Measurements from ENCODE around the gene PDGFA. TPM values are rescaled to one million over a fixed set of nuclear protein-coding genes. Genes with fewer than 3 reads are reported as not detected.
A peak's percentile ranks its signal among the peaks of the same experiment; 100 is the strongest.

The PDGFA gene
- total RNA-seq, 4 donors from 2014 or later: 10.8 to 31.7 (median 26.0) TPM

DNA sequence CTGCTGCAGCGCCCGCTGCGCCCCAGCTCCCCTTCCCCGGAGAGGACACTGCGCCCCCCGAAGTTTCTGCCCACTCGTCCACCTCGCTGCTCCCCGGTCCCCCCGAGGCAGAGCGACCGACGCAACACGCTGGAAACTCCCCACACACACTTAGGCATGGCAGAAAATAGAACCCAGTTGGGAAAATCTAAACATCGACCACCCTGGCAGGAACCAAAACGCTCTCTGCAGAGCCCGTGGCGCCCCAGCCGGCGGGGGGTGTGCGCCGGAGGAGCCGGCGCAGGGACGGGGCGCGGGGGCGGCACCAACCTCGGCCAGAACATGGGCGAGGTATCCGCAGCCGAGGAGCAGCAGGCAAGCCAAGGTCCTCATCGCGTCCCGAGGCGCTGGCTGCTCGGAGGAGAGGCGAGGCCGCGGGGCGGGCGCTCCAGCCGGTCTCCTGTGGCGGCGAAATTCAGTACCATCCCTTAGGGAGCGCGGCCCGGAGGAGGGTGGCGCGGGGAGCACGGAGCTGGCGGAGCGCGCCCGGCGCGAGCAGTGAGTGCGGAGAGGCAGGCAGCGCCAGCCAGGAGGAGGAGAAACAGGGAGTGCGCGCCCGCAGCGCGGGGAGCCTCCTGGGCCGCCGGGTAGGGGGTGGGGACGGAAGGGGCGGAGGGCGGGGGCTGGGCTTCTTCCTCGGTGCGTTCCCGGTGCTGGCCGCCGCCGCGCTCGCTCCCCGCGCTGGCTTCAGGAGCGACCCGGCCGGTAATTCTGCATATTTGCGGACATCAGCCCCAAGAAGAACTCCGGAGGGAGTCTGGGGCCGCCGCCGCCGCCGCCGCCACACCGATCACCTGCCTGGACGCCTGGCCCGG lies 789 bp downstream of the PDGFA start:
- Histone ChIP-seq H3K4me1 (peaks cover 25 to 40% of the 10 kb centered on the region in 2 donors), H3K9me3 (no peaks in the 10 kb centered on the region), H3K36me3 (no peaks in the 10 kb centered on the region), H3K4me3 (peak overlapping the region; percentile 53 to 94 (median 83)), H3K27ac (peak overlapping the region; percentile 82 to 99 (median 95)), H3K27me3 (no peaks in the 10 kb centered on the region)
- in situ Hi-C loops (cut with MboI; ENCODE audit: low sequenced_read_pairs in 4 of 4) (no loop called here), intact Hi-C loops (cut with DNase I; ENCODE audit: low total_unique reads) (loop anchor here (1.0 to 5.0 kb wide), 4 partner anchors 78 to 363 kb away; no protein-coding TSS in a partner anchor)
- peak; percentile 70 to 76 for TF ChIP-seq POLR2A (IDR thresholded peaks at IDR 0.05)
- TF ChIP-seq, protein P1, sequence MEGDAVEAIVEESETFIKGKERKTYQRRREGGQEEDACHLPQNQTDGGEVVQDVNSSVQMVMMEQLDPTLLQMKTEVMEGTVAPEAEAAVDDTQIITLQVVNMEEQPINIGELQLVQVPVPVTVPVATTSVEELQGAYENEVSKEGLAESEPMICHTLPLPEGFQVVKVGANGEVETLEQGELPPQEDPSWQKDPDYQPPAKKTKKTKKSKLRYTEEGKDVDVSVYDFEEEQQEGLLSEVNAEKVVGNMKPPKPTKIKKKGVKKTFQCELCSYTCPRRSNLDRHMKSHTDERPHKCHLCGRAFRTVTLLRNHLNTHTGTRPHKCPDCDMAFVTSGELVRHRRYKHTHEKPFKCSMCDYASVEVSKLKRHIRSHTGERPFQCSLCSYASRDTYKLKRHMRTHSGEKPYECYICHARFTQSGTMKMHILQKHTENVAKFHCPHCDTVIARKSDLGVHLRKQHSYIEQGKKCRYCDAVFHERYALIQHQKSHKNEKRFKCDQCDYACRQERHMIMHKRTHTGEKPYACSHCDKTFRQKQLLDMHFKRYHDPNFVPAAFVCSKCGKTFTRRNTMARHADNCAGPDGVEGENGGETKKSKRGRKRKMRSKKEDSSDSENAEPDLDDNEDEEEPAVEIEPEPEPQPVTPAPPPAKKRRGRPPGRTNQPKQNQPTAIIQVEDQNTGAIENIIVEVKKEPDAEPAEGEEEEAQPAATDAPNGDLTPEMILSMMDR (IDR thresholded peaks at IDR 0.05 in 4 of 5, conservative IDR thresholded peaks at IDR 0.05 in 1 of 5): peak in 2 of 5 experiments; percentile 21 to 22
- ATAC-seq (peak; percentile 45 to 49), DNase-seq (peak; percentile 76 to 80)

DNA sequence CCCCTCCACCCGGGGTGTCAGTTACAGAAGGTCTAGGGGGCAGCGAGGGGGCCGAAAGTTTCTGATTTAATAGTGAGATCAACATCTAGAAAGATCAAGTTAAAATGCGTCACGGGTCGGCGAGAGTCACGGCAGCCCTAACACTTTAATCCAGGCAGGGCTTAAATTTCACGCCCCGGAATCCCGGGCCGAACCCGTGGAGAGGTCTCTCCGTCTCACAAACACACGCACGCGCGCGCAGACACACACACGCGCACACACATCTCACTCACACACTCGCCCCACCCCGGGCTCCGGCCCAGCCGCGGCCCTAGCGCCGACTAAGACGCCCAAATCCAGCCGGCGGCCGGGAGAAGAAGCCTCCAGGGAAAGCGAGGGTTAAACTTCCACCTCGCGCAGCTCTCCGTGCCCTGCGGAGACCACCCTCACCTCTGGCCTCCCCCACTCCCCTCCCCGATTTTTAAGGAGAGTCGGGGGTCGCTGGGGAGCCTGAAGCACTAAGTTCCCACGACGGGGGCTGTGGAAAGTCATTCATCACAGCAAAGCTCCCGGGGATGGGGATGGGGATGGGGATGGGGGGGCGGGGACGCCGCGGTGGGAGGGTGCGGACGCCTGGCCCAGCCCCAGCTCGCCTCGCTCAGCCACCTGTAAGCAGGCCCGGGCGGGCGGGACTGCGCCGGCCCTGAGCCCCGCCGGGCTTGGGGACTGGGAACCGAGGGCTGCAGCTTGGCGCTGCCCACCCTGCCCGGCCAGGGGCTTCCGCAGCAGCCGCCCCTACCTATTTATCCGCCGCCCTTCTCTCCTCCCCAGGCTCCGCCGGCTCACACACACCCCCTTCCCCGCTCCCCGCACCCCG lies 1.6 kb downstream of the PDGFA start:
- ATAC-seq (peak; percentile 21 to 32), DNase-seq (peak; percentile 48 to 76)
- peak; percentile 50 to 57 for TF ChIP-seq POLR2A (IDR thresholded peaks at IDR 0.05)
- TF ChIP-seq, protein P1 (IDR thresholded peaks at IDR 0.05 in 4 of 5, conservative IDR thresholded peaks at IDR 0.05 in 1 of 5): no peak
- intact Hi-C loops (cut with DNase I; ENCODE audit: low total_unique reads): loop anchor here (1.0 to 5.0 kb wide), 3 partner anchors 77 to 364 kb away; no protein-coding TSS in a partner anchor
- H3K4me1 ChIP-seq: peaks cover 32 to 47% of the 10 kb centered on the region in 2 donors
- no peaks in the 10 kb centered on the region for H3K27me3 ChIP-seq
- no peaks in the 10 kb centered on the region for H3K9me3 ChIP-seq
- H3K4me3 ChIP-seq: peak overlapping the region; percentile 53 to 94 (median 83)
- H3K36me3 ChIP-seq: no peaks in the 10 kb centered on the region
- in situ Hi-C loops (cut with MboI; ENCODE audit: low sequenced_read_pairs in 4 of 4): no loop called here
- peak overlapping the region; percentile 82 to 99 (median 95) for H3K27ac ChIP-seq

GRCh38 chr7:516606-517456 lies 2.8 kb downstream of the PDGFA start:
- no peaks in the 10 kb centered on the region for H3K27me3 ChIP-seq
- ATAC-seq: peak; percentile 48 to 57
- H3K36me3 ChIP-seq: no peaks in the 10 kb centered on the region
- DNase-seq: peak; percentile 52 to 77
- peak overlapping the region; percentile 53 to 94 (median 83) for H3K4me3 ChIP-seq
- intact Hi-C loops (cut with DNase I; ENCODE audit: low total_unique reads): loop anchor here (5.0 kb wide), 2 partner anchors 175 to 365 kb away; no protein-coding TSS in a partner anchor
- H3K4me1 ChIP-seq: peaks cover 30 to 54% of the 10 kb centered on the region in 2 donors
- H3K27ac ChIP-seq: peak overlapping the region; percentile 82 to 99 (median 95)
- in situ Hi-C loops (cut with MboI; ENCODE audit: low sequenced_read_pairs in 4 of 4): no loop called here
- TF ChIP-seq POLR2A (IDR thresholded peaks at IDR 0.05): peak; percentile 64 to 71
- TF ChIP-seq, protein P1 (IDR thresholded peaks at IDR 0.05 in 4 of 5, conservative IDR thresholded peaks at IDR 0.05 in 1 of 5): peak in 1 of 5 experiments; percentile 14
- H3K9me3 ChIP-seq: no peaks in the 10 kb centered on the region

DNA sequence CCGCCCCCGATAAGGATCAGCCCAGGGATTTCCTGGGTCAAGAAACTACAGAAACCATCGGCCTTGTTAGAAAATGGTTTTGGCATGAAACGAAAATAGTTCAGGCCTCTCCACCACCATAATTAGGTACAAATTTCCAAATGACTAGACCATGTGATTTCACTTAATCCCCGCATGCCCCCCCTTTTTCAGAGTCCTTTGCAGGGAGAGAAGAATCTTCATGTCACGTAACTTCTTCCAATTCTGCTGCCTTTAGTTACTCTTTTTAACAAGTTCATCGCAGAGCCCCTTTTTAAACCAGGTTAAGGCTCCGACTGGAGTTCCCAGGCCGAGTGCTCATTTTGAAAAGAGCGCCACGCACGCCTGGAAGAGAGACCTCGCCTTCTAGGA lies 3.4 kb downstream of the PDGFA start:
- H3K27ac ChIP-seq: peak overlapping the region; percentile 82 to 99 (median 95)
- in situ Hi-C loops (cut with MboI; ENCODE audit: low sequenced_read_pairs in 4 of 4): no loop called here
- peak overlapping the region; percentile 53 to 94 (median 83) for H3K4me3 ChIP-seq
- TF ChIP-seq, protein P1 (IDR thresholded peaks at IDR 0.05 in 4 of 5, conservative IDR thresholded peaks at IDR 0.05 in 1 of 5): no peak
- TF ChIP-seq POLR2A (IDR thresholded peaks at IDR 0.05): no peak
- intact Hi-C loops (cut with DNase I; ENCODE audit: low total_unique reads): loop anchor here (5.0 kb wide), 2 partner anchors 174 to 366 kb away; no protein-coding TSS in a partner anchor
- ATAC-seq (no peak), DNase-seq (no peak)
- peaks cover 24 to 48% of the 10 kb centered on the region in 2 donors for H3K4me1 ChIP-seq
- no peaks in the 10 kb centered on the region for H3K36me3 ChIP-seq
- H3K27me3 ChIP-seq: no peaks in the 10 kb centered on the region
- H3K9me3 ChIP-seq: no peaks in the 10 kb centered on the region
